HG03045 (cell line): ENCODE data around the gene CCL22.
"Not testable (repeated sequence)": the region's sequence is repeated elsewhere in the genome, so short reads cannot be mapped to it uniquely, and the experiment has no call there.

Experiments
- ATAC-seq: cut with Tn5 transposase; IDR thresholded peaks from one replicate; pipeline ENCODE4 v1.9.1; 2021; ENCODE audit warnings: mild to moderate bottlenecking, moderate library complexity; ENCODE audit not compliant: unreplicated experiment

CCL22 gene

GRCh38 chr16:57391300-57391699, 32.7 kb downstream of the CCL22 start:
- ATAC-seq, result no peak

GRCh38 chr16:57391708-57392107, 33.1 kb downstream of the CCL22 start:
- no peak for ATAC-seq

GRCh38 chr16:57392694-57393093, 34.1 kb downstream of the CCL22 start:
- no peak for ATAC-seq

- ATAC-seq, result no peak
Observed at GRCh38 chr16:57394444-57394843, 35.9 kb downstream of the CCL22 start.

- ATAC-seq, result no peak
Observed at GRCh38 chr16:57395026-57395425, 36.4 kb downstream of the CCL22 start.

GRCh38 chr16:57396786-57397185, 38.2 kb downstream of the CCL22 start:
- no peak for ATAC-seq

- ATAC-seq, result not testable (repeated sequence)
Observed at GRCh38 chr16:57397493-57397892, 38.9 kb downstream of the CCL22 start.

- no peak for ATAC-seq
Observed at GRCh38 chr16:57401943-57402640, 43.5 kb downstream of the CCL22 start.

GRCh38 chr16:57403965-57404817, 45.6 kb downstream of the CCL22 start, which contains the start of gene CCL17:
TSS of gene CCL17 (plus strand) at chr16:57404767. CDS start at chr16:57413933, 9,166 bp downstream.
- ATAC-seq, result no peak

GRCh38 chr16:57405097-57405496, 46.5 kb downstream of the CCL22 start:
- no peak for ATAC-seq

- ATAC-seq, result no peak
Observed at GRCh38 chr16:57406881-57407280, 48.3 kb downstream of the CCL22 start.

- ATAC-seq, result no peak
Observed at GRCh38 chr16:57407521-57408353, 49.2 kb downstream of the CCL22 start.

- no peak for ATAC-seq
Observed at GRCh38 chr16:57409065-57409464, 50.5 kb downstream of the CCL22 start.

- no peak for ATAC-seq
Observed at GRCh38 chr16:57409870-57410587, 51.4 kb downstream of the CCL22 start.

GRCh38 chr16:57411362-57411976, 52.9 kb downstream of the CCL22 start:
- ATAC-seq, result no peak

GRCh38 chr16:57412584-57412983, 54.0 kb downstream of the CCL22 start:
- ATAC-seq, result no peak

GRCh38 chr16:57413301-57413730, 54.7 kb downstream of the CCL22 start:
- ATAC-seq, result peak; percentile 44

- ATAC-seq, result no peak
Observed at GRCh38 chr16:57413733-57414132, 55.1 kb downstream of the CCL22 start.
